ENCODE data around the gene CD274. TPM values are rescaled to one million over a fixed set of nuclear protein-coding genes. Genes with fewer than 3 reads are reported as not detected.

CD274 gene
- polyA plus RNA-seq, 2 donors, result 0.62 to 0.98 TPM

- H3K36me3 ChIP-seq (ENCODE audit: control insufficient read depth in 2 of 2, insufficient read depth in 2 of 2, low read length in 1 of 2), result no peaks in the 10 kb centered on the region
- H3K4me3 ChIP-seq (ENCODE audit: low read depth in 1 of 2, low read length in 2 of 2), result no peak overlapping the region
- no peaks in the 10 kb centered on the region for H3K9me3 ChIP-seq (ENCODE audit: control insufficient read depth in 2 of 2, insufficient read depth in 1 of 2, low read depth in 1 of 2, low read length in 1 of 2)
- H3K4me1 ChIP-seq (ENCODE audit: control insufficient read depth in 2 of 2, insufficient read depth in 2 of 2, low read length in 1 of 2), result no peaks in the 10 kb centered on the region
- WGBS, 2 donors, result 72 to 79% methylated on average over 3 of the region's 3 CpGs
- peak overlapping the region in 1 of 2 donors; percentile 8 for H3K27ac ChIP-seq (ENCODE audit: low read depth in 2 of 2, low read length in 1 of 2)
- no peaks in the 10 kb centered on the region for H3K27me3 ChIP-seq (ENCODE audit: control insufficient read depth in 1 of 2, insufficient read depth in 2 of 2, low read length in 2 of 2)
These were observed 60.6 kb downstream of the CD274 start for GRCh38 chr9:5510989-5511388.

- Histone ChIP-seq H3K27me3 (ENCODE audit: control insufficient read depth in 1 of 2, insufficient read depth in 2 of 2, low read length in 2 of 2) (no peaks in the 10 kb centered on the region), H3K9me3 (ENCODE audit: control insufficient read depth in 2 of 2, insufficient read depth in 1 of 2, low read depth in 1 of 2, low read length in 1 of 2) (no peaks in the 10 kb centered on the region), H3K36me3 (ENCODE audit: control insufficient read depth in 2 of 2, insufficient read depth in 2 of 2, low read length in 1 of 2) (no peaks in the 10 kb centered on the region), H3K4me3 (ENCODE audit: low read depth in 1 of 2, low read length in 2 of 2) (no peak overlapping the region), H3K4me1 (ENCODE audit: control insufficient read depth in 2 of 2, insufficient read depth in 2 of 2, low read length in 1 of 2) (no peaks in the 10 kb centered on the region), H3K27ac (ENCODE audit: low read depth in 2 of 2, low read length in 1 of 2) (no peak overlapping the region)
- whole genome bisulfite sequencing, 2 donors, result 59 to 80% methylated on average over 1 of the region's 1 CpG
These were observed 61.1 kb downstream of the CD274 start for GRCh38 chr9:5511476-5511875.

- Histone ChIP-seq H3K27ac (ENCODE audit: low read depth in 2 of 2, low read length in 1 of 2) (no peak overlapping the region), H3K4me3 (ENCODE audit: low read depth in 1 of 2, low read length in 2 of 2) (no peak overlapping the region), H3K9me3 (ENCODE audit: control insufficient read depth in 2 of 2, insufficient read depth in 1 of 2, low read depth in 1 of 2, low read length in 1 of 2) (no peaks in the 10 kb centered on the region), H3K27me3 (ENCODE audit: control insufficient read depth in 1 of 2, insufficient read depth in 2 of 2, low read length in 2 of 2) (no peaks in the 10 kb centered on the region), H3K4me1 (ENCODE audit: control insufficient read depth in 2 of 2, insufficient read depth in 2 of 2, low read length in 1 of 2) (no peaks in the 10 kb centered on the region), H3K36me3 (ENCODE audit: control insufficient read depth in 2 of 2, insufficient read depth in 2 of 2, low read length in 1 of 2) (no peaks in the 10 kb centered on the region)
- 62 to 76% methylated on average over 6 of the region's 6 CpGs for WGBS, 2 donors
These were observed 61.7 kb downstream of the CD274 start for GRCh38 chr9:5511935-5512580.

GRCh38 chr9:5512658-5513452 is 62.5 kb downstream of the CD274 start:
- Histone ChIP-seq H3K36me3 (ENCODE audit: control insufficient read depth in 2 of 2, insufficient read depth in 2 of 2, low read length in 1 of 2) (no peaks in the 10 kb centered on the region), H3K4me1 (ENCODE audit: control insufficient read depth in 2 of 2, insufficient read depth in 2 of 2, low read length in 1 of 2) (no peaks in the 10 kb centered on the region), H3K9me3 (ENCODE audit: control insufficient read depth in 2 of 2, insufficient read depth in 1 of 2, low read depth in 1 of 2, low read length in 1 of 2) (no peaks in the 10 kb centered on the region), H3K27ac (ENCODE audit: low read depth in 2 of 2, low read length in 1 of 2) (no peak overlapping the region), H3K4me3 (ENCODE audit: low read depth in 1 of 2, low read length in 2 of 2) (no peak overlapping the region), H3K27me3 (ENCODE audit: control insufficient read depth in 1 of 2, insufficient read depth in 2 of 2, low read length in 2 of 2) (no peaks in the 10 kb centered on the region)
- WGBS, 2 donors, result 85 to 86% methylated on average over 2 of the region's 2 CpGs

GRCh38 chr9:5513966-5514616 is 63.7 kb downstream of the CD274 start:
- no peak overlapping the region for H3K27ac ChIP-seq (ENCODE audit: low read depth in 2 of 2, low read length in 1 of 2)
- 88 to 94% methylated on average over 2 of the region's 2 CpGs for WGBS, 2 donors
- H3K27me3 ChIP-seq (ENCODE audit: control insufficient read depth in 1 of 2, insufficient read depth in 2 of 2, low read length in 2 of 2), result no peaks in the 10 kb centered on the region
- no peak overlapping the region for H3K4me3 ChIP-seq (ENCODE audit: low read depth in 1 of 2, low read length in 2 of 2)
- no peaks in the 10 kb centered on the region for H3K9me3 ChIP-seq (ENCODE audit: control insufficient read depth in 2 of 2, insufficient read depth in 1 of 2, low read depth in 1 of 2, low read length in 1 of 2)
- no peaks in the 10 kb centered on the region for H3K4me1 ChIP-seq (ENCODE audit: control insufficient read depth in 2 of 2, insufficient read depth in 2 of 2, low read length in 1 of 2)
- H3K36me3 ChIP-seq (ENCODE audit: control insufficient read depth in 2 of 2, insufficient read depth in 2 of 2, low read length in 1 of 2), result no peaks in the 10 kb centered on the region

- 88 to 90% methylated on average over 6 of the region's 6 CpGs for WGBS, 2 donors
- H3K36me3 ChIP-seq (ENCODE audit: control insufficient read depth in 2 of 2, insufficient read depth in 2 of 2, low read length in 1 of 2), result no peaks in the 10 kb centered on the region
- no peak overlapping the region for H3K4me3 ChIP-seq (ENCODE audit: low read depth in 1 of 2, low read length in 2 of 2)
- no peaks in the 10 kb centered on the region for H3K27me3 ChIP-seq (ENCODE audit: control insufficient read depth in 1 of 2, insufficient read depth in 2 of 2, low read length in 2 of 2)
- H3K27ac ChIP-seq (ENCODE audit: low read depth in 2 of 2, low read length in 1 of 2), result no peak overlapping the region
- no peaks in the 10 kb centered on the region for H3K9me3 ChIP-seq (ENCODE audit: control insufficient read depth in 2 of 2, insufficient read depth in 1 of 2, low read depth in 1 of 2, low read length in 1 of 2)
- no peaks in the 10 kb centered on the region for H3K4me1 ChIP-seq (ENCODE audit: control insufficient read depth in 2 of 2, insufficient read depth in 2 of 2, low read length in 1 of 2)
These were observed 64.4 kb downstream of the CD274 start for GRCh38 chr9:5514617-5515260.

GRCh38 chr9:5515261-5515650 is 64.9 kb downstream of the CD274 start:
- H3K4me3 ChIP-seq (ENCODE audit: low read depth in 1 of 2, low read length in 2 of 2), result no peak overlapping the region
- H3K27me3 ChIP-seq (ENCODE audit: control insufficient read depth in 1 of 2, insufficient read depth in 2 of 2, low read length in 2 of 2), result no peaks in the 10 kb centered on the region
- WGBS, 2 donors, result 84 to 88% methylated on average over 4 of the region's 4 CpGs

GRCh38 chr9:5516453-5517220 is 66.3 kb downstream of the CD274 start:
- no peaks in the 10 kb centered on the region for H3K9me3 ChIP-seq (ENCODE audit: control insufficient read depth in 2 of 2, insufficient read depth in 1 of 2, low read depth in 1 of 2, low read length in 1 of 2)

More at GRCh38 chr9:5515261-5515650, 64.9 kb downstream of the CD274 start:
- no peaks in the 10 kb centered on the region for H3K9me3 ChIP-seq (ENCODE audit: control insufficient read depth in 2 of 2, insufficient read depth in 1 of 2, low read depth in 1 of 2, low read length in 1 of 2)
- no peaks in the 10 kb centered on the region for H3K36me3 ChIP-seq (ENCODE audit: control insufficient read depth in 2 of 2, insufficient read depth in 2 of 2, low read length in 1 of 2)
- no peak overlapping the region for H3K27ac ChIP-seq (ENCODE audit: low read depth in 2 of 2, low read length in 1 of 2)
- H3K4me1 ChIP-seq (ENCODE audit: control insufficient read depth in 2 of 2, insufficient read depth in 2 of 2, low read length in 1 of 2), result no peaks in the 10 kb centered on the region

More at GRCh38 chr9:5516453-5517220, 66.3 kb downstream of the CD274 start:
- H3K27ac ChIP-seq (ENCODE audit: low read depth in 2 of 2, low read length in 1 of 2), result no peak overlapping the region
- no peaks in the 10 kb centered on the region for H3K36me3 ChIP-seq (ENCODE audit: control insufficient read depth in 2 of 2, insufficient read depth in 2 of 2, low read length in 1 of 2)
- WGBS, 2 donors, result 93 to 95% methylated on average over 10 of the region's 10 CpGs
- H3K4me1 ChIP-seq (ENCODE audit: control insufficient read depth in 2 of 2, insufficient read depth in 2 of 2, low read length in 1 of 2), result no peaks in the 10 kb centered on the region
- no peaks in the 10 kb centered on the region for H3K27me3 ChIP-seq (ENCODE audit: control insufficient read depth in 1 of 2, insufficient read depth in 2 of 2, low read length in 2 of 2)
- H3K4me3 ChIP-seq (ENCODE audit: low read depth in 1 of 2, low read length in 2 of 2), result no peak overlapping the region
